ENCODE measurements around the gene CACNB2. TPM values are rescaled to one million over a fixed set of nuclear protein-coding genes. Genes with fewer than 3 reads are reported as not detected.

The CACNB2 gene
- total RNA-seq, 1 donor from 2014 or later, result 7.6 TPM

DNA sequence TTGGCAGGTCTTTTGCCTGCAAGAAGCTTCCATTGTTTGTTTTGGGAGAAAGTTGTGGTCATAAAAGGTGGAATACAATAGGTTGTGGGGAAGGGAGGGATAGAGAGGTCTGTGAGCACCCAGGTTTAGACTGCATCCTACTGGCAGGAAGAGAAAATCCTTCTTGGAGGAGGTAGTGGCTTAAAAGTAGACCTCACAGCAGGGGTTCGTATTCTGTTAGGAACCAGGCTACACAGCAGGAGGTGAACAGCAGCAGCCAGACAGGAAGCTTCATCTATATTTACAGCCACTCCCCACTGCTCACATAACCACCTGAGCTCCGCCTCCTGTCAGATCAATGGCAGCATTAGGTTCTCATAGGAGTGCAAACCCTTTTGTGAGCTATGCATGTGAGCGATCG lies 265.9 kb downstream of the CACNB2 start:
- peaks cover under 1% of the 10 kb centered on the region for H3K4me1 Mint-ChIP-seq (ENCODE audit: unreplicated experiment)
- H3K27me3 Mint-ChIP-seq, result peaks cover 6% of the 10 kb centered on the region
- no peak overlapping the region for H3K4me3 Mint-ChIP-seq
- TF ChIP-seq, protein P1, sequence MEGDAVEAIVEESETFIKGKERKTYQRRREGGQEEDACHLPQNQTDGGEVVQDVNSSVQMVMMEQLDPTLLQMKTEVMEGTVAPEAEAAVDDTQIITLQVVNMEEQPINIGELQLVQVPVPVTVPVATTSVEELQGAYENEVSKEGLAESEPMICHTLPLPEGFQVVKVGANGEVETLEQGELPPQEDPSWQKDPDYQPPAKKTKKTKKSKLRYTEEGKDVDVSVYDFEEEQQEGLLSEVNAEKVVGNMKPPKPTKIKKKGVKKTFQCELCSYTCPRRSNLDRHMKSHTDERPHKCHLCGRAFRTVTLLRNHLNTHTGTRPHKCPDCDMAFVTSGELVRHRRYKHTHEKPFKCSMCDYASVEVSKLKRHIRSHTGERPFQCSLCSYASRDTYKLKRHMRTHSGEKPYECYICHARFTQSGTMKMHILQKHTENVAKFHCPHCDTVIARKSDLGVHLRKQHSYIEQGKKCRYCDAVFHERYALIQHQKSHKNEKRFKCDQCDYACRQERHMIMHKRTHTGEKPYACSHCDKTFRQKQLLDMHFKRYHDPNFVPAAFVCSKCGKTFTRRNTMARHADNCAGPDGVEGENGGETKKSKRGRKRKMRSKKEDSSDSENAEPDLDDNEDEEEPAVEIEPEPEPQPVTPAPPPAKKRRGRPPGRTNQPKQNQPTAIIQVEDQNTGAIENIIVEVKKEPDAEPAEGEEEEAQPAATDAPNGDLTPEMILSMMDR (conservative IDR thresholded peaks at IDR 0.05), result no peak
- H3K27ac Mint-ChIP-seq, result no peak overlapping the region
- DNase-seq (ENCODE audit: extremely low spot score, unreplicated experiment), result no peak
- H3K9me3 Mint-ChIP-seq, result no peaks in the 10 kb centered on the region
- H3K36me3 Mint-ChIP-seq, result no peaks in the 10 kb centered on the region

DNA sequence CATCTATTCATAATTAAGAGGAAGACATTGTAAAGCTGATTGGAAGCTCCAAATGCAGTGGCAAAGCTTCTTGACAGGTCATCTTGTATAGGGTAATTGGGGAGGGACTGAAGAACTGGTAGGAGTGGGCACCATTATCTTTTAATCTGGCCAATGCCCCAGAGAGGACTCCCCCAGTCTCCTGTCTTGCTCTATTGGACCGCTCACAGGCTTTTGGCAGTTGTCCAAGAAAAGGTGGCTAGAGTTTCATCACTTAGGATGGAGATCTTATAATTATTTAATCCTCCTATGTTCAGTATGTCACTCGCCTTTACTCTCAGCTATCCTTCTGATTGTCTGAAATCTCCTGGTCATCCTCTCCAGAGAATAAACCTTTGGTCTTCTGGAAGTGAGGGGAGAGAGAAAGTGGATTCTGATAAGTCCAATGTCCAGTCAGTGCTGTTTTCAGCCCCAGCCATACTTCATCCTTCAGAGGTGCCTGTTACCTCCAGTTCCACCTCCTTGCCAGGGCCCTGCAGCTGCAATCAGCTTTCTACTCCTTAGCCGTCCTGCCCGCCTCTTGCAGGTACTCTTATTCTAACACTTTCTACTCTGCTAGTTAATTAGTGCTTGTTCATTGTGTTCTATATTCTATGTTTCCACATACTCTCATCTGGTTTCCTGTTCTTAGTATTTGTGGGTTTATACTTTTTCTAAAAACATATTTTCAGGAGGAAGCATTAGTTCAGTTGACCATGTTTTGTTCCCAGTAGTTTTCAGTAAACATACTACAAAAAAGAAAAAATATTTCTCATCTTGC lies 269.6 kb downstream of the CACNB2 start:
- no peaks in the 10 kb centered on the region for H3K36me3 Mint-ChIP-seq
- no peak overlapping the region for H3K27ac Mint-ChIP-seq
- no peaks in the 10 kb centered on the region for H3K4me1 Mint-ChIP-seq (ENCODE audit: unreplicated experiment)

DNA sequence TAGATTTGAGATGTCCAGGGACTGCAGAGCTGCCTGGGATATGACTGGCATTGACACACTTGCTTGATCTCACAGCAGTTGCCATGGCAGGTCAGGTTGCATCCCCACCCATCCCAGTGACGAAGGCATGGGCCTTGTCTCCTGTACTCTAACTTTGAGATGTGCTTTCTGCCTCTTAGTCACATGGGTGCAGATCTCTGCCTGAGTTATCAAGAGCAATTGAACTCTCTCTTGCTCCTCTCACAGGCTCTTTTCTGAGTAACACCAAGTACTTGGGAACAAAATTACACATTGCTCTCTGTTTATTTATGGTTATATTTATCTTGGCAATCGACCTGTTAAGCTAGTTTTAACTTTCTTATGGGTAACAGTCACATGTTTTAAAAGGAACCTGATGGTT lies 273.8 kb downstream of the CACNB2 start:
- TF ChIP-seq, protein P1 (conservative IDR thresholded peaks at IDR 0.05), result no peak
- Mint-ChIP-seq H3K36me3 (no peaks in the 10 kb centered on the region), H3K9me3 (no peaks in the 10 kb centered on the region), H3K4me3 (no peak overlapping the region), H3K27ac (no peak overlapping the region), H3K27me3 (no peaks in the 10 kb centered on the region), H3K4me1 (ENCODE audit: unreplicated experiment) (no peaks in the 10 kb centered on the region)
- DNase-seq (ENCODE audit: extremely low spot score, unreplicated experiment), result no peak

More for the DNA sequence above, 269.6 kb downstream of the CACNB2 start:
- H3K4me3 Mint-ChIP-seq, result no peak overlapping the region
- H3K9me3 Mint-ChIP-seq, result no peaks in the 10 kb centered on the region
- no peak for DNase-seq (ENCODE audit: extremely low spot score, unreplicated experiment)
- TF ChIP-seq, protein P1 (conservative IDR thresholded peaks at IDR 0.05), result no peak
- H3K27me3 Mint-ChIP-seq, result no peaks in the 10 kb centered on the region

DNA sequence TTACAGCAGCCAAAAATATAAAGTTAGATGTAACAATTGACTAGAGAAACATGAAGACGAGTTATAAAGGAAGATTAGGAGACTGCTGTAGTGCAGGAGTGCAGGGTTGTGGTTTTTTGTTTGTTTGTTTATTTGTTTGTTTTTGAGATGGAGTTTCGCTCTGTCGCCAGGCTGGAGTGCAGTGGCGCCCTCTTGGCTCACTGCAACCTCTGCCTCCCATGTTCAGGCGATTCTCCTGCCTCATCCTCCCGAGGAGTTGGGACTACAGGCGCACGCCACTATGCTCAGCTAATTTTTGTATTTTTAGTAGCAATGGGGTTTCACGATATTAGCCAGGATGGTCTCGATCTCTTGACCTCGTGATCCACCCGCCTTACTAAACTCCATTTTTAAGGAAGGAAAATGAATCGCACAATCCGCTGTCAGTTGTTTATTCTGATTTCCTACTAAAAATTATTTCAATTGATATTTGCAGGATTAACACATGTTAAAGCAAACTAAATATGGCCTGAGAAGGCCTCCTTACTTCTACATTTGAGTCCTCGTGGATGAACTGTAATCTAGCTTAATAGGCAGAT lies 277.8 kb downstream of the CACNB2 start:
- no peak for DNase-seq (ENCODE audit: extremely low spot score, unreplicated experiment)
- peaks cover 2% of the 10 kb centered on the region for H3K9me3 Mint-ChIP-seq
- no peak overlapping the region for H3K27ac Mint-ChIP-seq
- no peaks in the 10 kb centered on the region for H3K4me1 Mint-ChIP-seq (ENCODE audit: unreplicated experiment)
- TF ChIP-seq, protein P1 (conservative IDR thresholded peaks at IDR 0.05), result no peak
- H3K36me3 Mint-ChIP-seq, result no peaks in the 10 kb centered on the region
- H3K4me3 Mint-ChIP-seq, result no peak overlapping the region
- H3K27me3 Mint-ChIP-seq, result peaks cover 2% of the 10 kb centered on the region

DNA sequence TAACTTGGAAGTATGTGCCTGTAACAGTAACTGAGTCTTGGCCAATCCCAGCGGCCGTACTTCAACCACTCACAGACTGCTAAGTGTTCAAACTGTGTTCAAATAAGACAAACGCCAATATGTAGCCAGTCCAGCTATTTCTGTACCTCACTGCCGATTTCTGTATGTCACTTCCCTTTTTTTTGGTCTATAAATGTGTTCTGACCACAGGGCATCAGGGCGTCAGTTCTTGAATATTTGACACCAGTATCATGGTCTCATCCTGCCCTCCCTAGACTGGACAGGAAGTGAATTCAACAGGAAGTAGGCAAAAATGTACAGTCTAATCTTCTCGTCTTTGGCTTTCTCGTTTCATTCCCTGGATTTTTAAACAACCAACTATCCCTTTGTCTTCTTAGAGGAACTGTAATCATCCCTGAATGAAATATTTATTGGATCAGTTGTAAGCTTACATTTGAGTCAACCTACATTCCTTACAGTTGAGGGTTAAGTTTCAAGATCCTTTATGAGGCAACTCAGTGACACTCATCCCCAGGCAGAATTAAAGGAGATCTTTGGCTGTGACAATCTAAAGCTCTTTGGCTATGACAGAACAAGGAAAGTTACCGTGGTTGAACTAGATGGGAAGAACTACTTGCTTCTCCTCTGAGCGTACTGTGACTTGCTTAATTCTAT lies 278.5 kb downstream of the CACNB2 start:
- Mint-ChIP-seq H3K27me3 (peaks cover 3% of the 10 kb centered on the region), H3K36me3 (no peaks in the 10 kb centered on the region), H3K4me3 (no peak overlapping the region), H3K9me3 (peaks cover 5% of the 10 kb centered on the region), H3K4me1 (ENCODE audit: unreplicated experiment) (no peaks in the 10 kb centered on the region), H3K27ac (no peak overlapping the region)
- TF ChIP-seq, protein P1 (conservative IDR thresholded peaks at IDR 0.05), result no peak
- no peak for DNase-seq (ENCODE audit: extremely low spot score, unreplicated experiment)
